HEK293 (cell line): ENCODE data around the gene PIGN.

Experiments
- CTCF ChIA-PET: fragments of 350-600 bp; formaldehyde crosslinking; extraction: SDS; loops from one replicate; lab custom pipeline; 2021; ENCODE audit warnings: antibody characterized with exemption; lab: Yijun Ruan, JAX
- POLR2A ChIA-PET: fragments of 300-600 bp; formaldehyde crosslinking; extraction: SDS; loops from one replicate; lab custom pipeline; 2020; ENCODE audit warnings: antibody characterized with exemption, inconsistent platforms; lab: Yijun Ruan, JAX
- H3K27ac ChIP-seq: fragments of 200-500 bp; sonication (Bioruptor generic); 2 replicates; pipeline ENCODE4 v1.5.1; 2014; ENCODE audit warnings: low read depth, low read length, control low read depth, inconsistent platforms; ENCODE audit errors: extremely low read depth
- H3K36me3 ChIP-seq, 2 experiments: fragments of 200-500 bp in 1 of 2; sonication (Bioruptor generic) in 1 of 2; 1 replicate in 1 of 2; 2 replicates in 1 of 2; pipeline ENCODE4 v1.5.1; 2014 to 2017; ENCODE audit warnings: inconsistent platforms in 2 of 2, low read length in 2 of 2; ENCODE audit not compliant: control insufficient read depth in 2 of 2, insufficient read depth in 1 of 2
- H3K4me1 ChIP-seq: fragments of 200-500 bp; sonication (Bioruptor generic); 2 replicates; pipeline ENCODE4 v1.5.1; 2014; ENCODE audit warnings: mild to moderate bottlenecking, low read length, inconsistent platforms; ENCODE audit not compliant: control insufficient read depth, insufficient read depth
- H3K4me3 ChIP-seq: 2 replicates; pipeline ENCODE4 v1.5.1; 2011; ENCODE audit warnings: low read depth, mild to moderate bottlenecking, control low read depth, low read length, moderate library complexity
- H3K9me3 ChIP-seq: fragments of 200-500 bp; sonication (Bioruptor generic); 2 replicates; pipeline ENCODE4 v1.5.1; 2014; ENCODE audit warnings: low read depth, low read length, inconsistent platforms; ENCODE audit not compliant: control insufficient read depth, insufficient read depth
- ATF2 ChIP-seq: fragments of 450-650 bp; formaldehyde crosslinking; IDR thresholded peaks from 2 replicates; pipeline ENCODE4 v1.5.1; 2016; ENCODE audit warnings: missing biosample characterization, missing genetic modification characterization, low read depth
- BCL11B ChIP-seq: fragments of 450-650 bp; formaldehyde crosslinking; IDR thresholded peaks from 2 replicates; pipeline ENCODE4 v1.5.1; 2016; ENCODE audit warnings: low read depth, missing biosample characterization, missing genetic modification characterization
- CTCF ChIP-seq: fragments of 450-650 bp; formaldehyde crosslinking; IDR thresholded peaks from 2 replicates; pipeline ENCODE4 v1.5.1; 2016; ENCODE audit warnings: missing biosample characterization, missing genetic modification characterization
- GLIS2 ChIP-seq: fragments of 450-650 bp; formaldehyde crosslinking; IDR thresholded peaks from 2 replicates; pipeline ENCODE4 v1.5.1; 2016; ENCODE audit warnings: missing biosample characterization, missing genetic modification characterization
- SCRT2 ChIP-seq: fragments of 450-650 bp; formaldehyde crosslinking; IDR thresholded peaks from 2 replicates; pipeline ENCODE4 v1.5.1; 2016; ENCODE audit warnings: missing biosample characterization, missing genetic modification characterization
- ZBTB1 ChIP-seq: fragments of 450-650 bp; formaldehyde crosslinking; IDR thresholded peaks from 2 replicates; pipeline ENCODE4 v1.5.1; 2016; ENCODE audit warnings: missing biosample characterization, missing genetic modification characterization
- ZBTB17 ChIP-seq: fragments of 450-650 bp; formaldehyde crosslinking; IDR thresholded peaks from 2 replicates; pipeline ENCODE4 v1.5.1; 2016; ENCODE audit warnings: missing biosample characterization, missing genetic modification characterization
- ZBTB20 ChIP-seq: fragments of 450-650 bp; formaldehyde crosslinking; IDR thresholded peaks from 2 replicates; pipeline ENCODE4 v1.5.1; 2016; ENCODE audit warnings: missing biosample characterization, missing genetic modification characterization
- ZBTB7A ChIP-seq: fragments of 450-650 bp; formaldehyde crosslinking; IDR thresholded peaks from 2 replicates; pipeline ENCODE4 v1.5.1; 2016; ENCODE audit warnings: low read depth, missing biosample characterization, missing genetic modification characterization
- ZBTB8A ChIP-seq: fragments of 450-650 bp; formaldehyde crosslinking; IDR thresholded peaks from 2 replicates; pipeline ENCODE4 v1.5.1; 2016; ENCODE audit warnings: missing biosample characterization, missing genetic modification characterization
- ZEB2 ChIP-seq: fragments of 450-650 bp; formaldehyde crosslinking; IDR thresholded peaks from 2 replicates; pipeline ENCODE4 v1.5.1; 2016; ENCODE audit warnings: missing biosample characterization, missing genetic modification characterization
- ZIC2 ChIP-seq: fragments of 450-650 bp; formaldehyde crosslinking; IDR thresholded peaks from 2 replicates; pipeline ENCODE4 v1.5.1; 2016; ENCODE audit warnings: missing biosample characterization, missing genetic modification characterization
- ZNF184 ChIP-seq: fragments of 450-650 bp; IDR thresholded peaks from 2 replicates; pipeline ENCODE4 v1.5.1; 2018; ENCODE audit warnings: missing biosample characterization, mild to moderate bottlenecking, missing genetic modification characterization
- ZNF302 ChIP-seq: fragments of 450-650 bp; formaldehyde crosslinking; IDR thresholded peaks from 2 replicates; pipeline ENCODE4 v1.5.1; 2016; ENCODE audit warnings: missing biosample characterization, missing genetic modification characterization, low read depth
- ZNF335 ChIP-seq: fragments of 450-650 bp; formaldehyde crosslinking; conservative IDR thresholded peaks from 2 replicates; pipeline ENCODE4 v1.5.1; 2016; ENCODE audit warnings: missing biosample characterization, missing genetic modification characterization
- ZNF391 ChIP-seq: fragments of 450-650 bp; formaldehyde crosslinking; IDR thresholded peaks from 2 replicates; pipeline ENCODE4 v1.5.1; 2016; ENCODE audit warnings: low read depth, missing biosample characterization, missing genetic modification characterization, borderline replicate concordance
- ZNF394 ChIP-seq: fragments of 450-650 bp; formaldehyde crosslinking; IDR thresholded peaks from 2 replicates; pipeline ENCODE4 v1.5.1; 2016; ENCODE audit warnings: missing biosample characterization, missing genetic modification characterization, mild to moderate bottlenecking, moderate library complexity, borderline replicate concordance
- ZNF501 ChIP-seq: fragments of 450-650 bp; formaldehyde crosslinking; IDR thresholded peaks from 2 replicates; pipeline ENCODE4 v1.5.1; 2016; ENCODE audit warnings: missing biosample characterization, missing genetic modification characterization
- ZNF561 ChIP-seq: fragments of 450-650 bp; IDR thresholded peaks from 2 replicates; pipeline ENCODE4 v1.5.1; 2018; ENCODE audit warnings: missing biosample characterization, missing genetic modification characterization, borderline replicate concordance
- ZNF610 ChIP-seq: fragments of 450-650 bp; formaldehyde crosslinking; IDR thresholded peaks from 2 replicates; pipeline ENCODE4 v1.5.1; 2016; ENCODE audit warnings: missing biosample characterization, missing genetic modification characterization, borderline replicate concordance
- ZNF692 ChIP-seq: fragments of 450-650 bp; formaldehyde crosslinking; IDR thresholded peaks from 2 replicates; pipeline ENCODE4 v1.5.1; 2016; ENCODE audit warnings: missing biosample characterization, missing genetic modification characterization
- ZNF792 ChIP-seq: fragments of 450-650 bp; formaldehyde crosslinking; IDR thresholded peaks from 2 replicates; pipeline ENCODE4 v1.5.1; 2016; ENCODE audit warnings: missing biosample characterization, missing genetic modification characterization
- ZSCAN30 ChIP-seq: fragments of 450-650 bp; IDR thresholded peaks from 2 replicates; pipeline ENCODE4 v1.5.1; 2018; ENCODE audit warnings: missing biosample characterization, mild to moderate bottlenecking, missing genetic modification characterization, moderate library complexity
- ZXDB ChIP-seq: fragments of 450-650 bp; formaldehyde crosslinking; IDR thresholded peaks from 2 replicates; pipeline ENCODE4 v1.5.1; 2016; ENCODE audit warnings: missing biosample characterization, missing genetic modification characterization

The PIGN gene

GRCh38 chr18:62187543-62188510 lies 971 bp upstream of the PIGN start:
- POLR2A ChIA-PET, result interaction anchor here (0.9 to 1.9 kb wide), 12 partner anchors 10 to 335 kb away, joined by 3 to 23 read pairs (median 4); partner anchors contain the start of gene ZCCHC2
- peak overlapping the region; percentile 91 for H3K27ac ChIP-seq
- TF ChIP-seq ZBTB8A (tag by site-specific recombination) (peak; percentile 50; the same call in 1 of the 2 replicates), ZSCAN30 (tag by site-specific recombination) (0 out of 2 replicates have a peak, but pooled peaks have one; percentile 26), CTCF (tag by site-specific recombination) (peak; percentile 96), ZNF302 (tag by site-specific recombination) (no peak), ZNF792 (tag by site-specific recombination) (0 out of 2 replicates have a peak, but pooled peaks have one; percentile 7), ZNF394 (tag by site-specific recombination) (0 out of 2 replicates have a peak, but pooled peaks have one; percentile 5), ZIC2 (tag by site-specific recombination) (peak; percentile 56), ZNF561 (tag by site-specific recombination) (0 out of 2 replicates have a peak, but pooled peaks have one; percentile 1), ZNF391 (tag by site-specific recombination) (0 out of 2 replicates have a peak, but pooled peaks have one; percentile 75), ZNF335 (tag by site-specific recombination) (peak; percentile 68), ZBTB1 (tag by site-specific recombination) (no peak), ZNF692 (tag by site-specific recombination) (0 out of 2 replicates have a peak, but pooled peaks have one; percentile 10), ZXDB (tag by site-specific recombination) (0 out of 2 replicates have a peak, but pooled peaks have one; percentile 3), ZNF184 (tag by site-specific recombination) (no peak), ZEB2 (tag by site-specific recombination) (no peak), ZBTB20 (tag by site-specific recombination) (peak; percentile 53; the same call in 1 of the 2 replicates), SCRT2 (tag by site-specific recombination) (no peak; the same call in 1 of the 2 replicates), ZBTB17 (peak; percentile 92), ZNF501 (tag by site-specific recombination) (peak; percentile 14; the same call in 1 of the 2 replicates), BCL11B (tag by site-specific recombination) (no peak), ATF2 (tag by site-specific recombination) (no peak), GLIS2 (tag by site-specific recombination) (peak; percentile 68), ZNF610 (tag by site-specific recombination) (no peak), ZBTB7A (tag by site-specific recombination) (0 out of 2 replicates have a peak, but pooled peaks have one; percentile 11)
- TF ChIP-seq, all 188 proteins: peak for 16
- CTCF ChIA-PET, result interaction anchor here (1.3 to 1.8 kb wide), 2 partner anchors 13 to 62 kb away, joined by 3 to 5 read pairs; no protein-coding TSS in a partner anchor
- H3K4me3 ChIP-seq, result peak overlapping the region; percentile 100
- no peaks in the 10 kb centered on the region; a peak in 1 of 3 replicates for H3K36me3 ChIP-seq
- no peaks in the 10 kb centered on the region for H3K9me3 ChIP-seq
- H3K4me1 ChIP-seq, result peaks cover 10% of the 10 kb centered on the region
